ENCODE results near the gene ATP1A1.

The ATP1A1 gene

GRCh38 chr1:116372651-116373430 is at the start of gene ATP1A1:
Gene ATP1A1, plus strand, starts transcription at chr1:116373244. Its CDS starts 268 bp downstream, at chr1:116373512.
- peak; percentile 93 for DNase-seq (ENCODE audit: low read depth)

DNA sequence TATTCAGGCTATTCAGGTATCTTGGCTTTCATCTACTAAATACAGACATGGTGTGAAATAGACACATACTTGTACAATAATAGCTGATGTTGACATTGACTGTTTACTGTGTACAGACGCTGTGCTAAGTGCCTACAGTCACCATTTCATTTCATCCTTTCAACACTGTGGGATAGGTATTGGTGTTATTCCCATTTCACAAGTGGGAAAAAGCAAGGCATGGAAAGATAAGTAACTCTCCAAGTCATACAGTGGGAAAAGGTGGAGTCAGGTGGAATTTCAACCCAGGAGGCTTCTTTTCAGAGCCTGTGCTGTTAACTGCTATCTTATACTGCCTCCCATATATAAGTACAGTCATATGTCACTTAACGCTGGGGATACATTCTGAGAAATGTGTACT is 49.6 kb upstream of the ATP1A1 start:
- no peak for DNase-seq (ENCODE audit: low read depth)

- no peak for DNase-seq (ENCODE audit: low read depth)
Measured at GRCh38 chr1:116324411-116324810, 48.6 kb upstream of the ATP1A1 start.

- DNase-seq (ENCODE audit: low read depth) = no peak
Measured at GRCh38 chr1:116325104-116325503, 47.9 kb upstream of the ATP1A1 start.

DNA sequence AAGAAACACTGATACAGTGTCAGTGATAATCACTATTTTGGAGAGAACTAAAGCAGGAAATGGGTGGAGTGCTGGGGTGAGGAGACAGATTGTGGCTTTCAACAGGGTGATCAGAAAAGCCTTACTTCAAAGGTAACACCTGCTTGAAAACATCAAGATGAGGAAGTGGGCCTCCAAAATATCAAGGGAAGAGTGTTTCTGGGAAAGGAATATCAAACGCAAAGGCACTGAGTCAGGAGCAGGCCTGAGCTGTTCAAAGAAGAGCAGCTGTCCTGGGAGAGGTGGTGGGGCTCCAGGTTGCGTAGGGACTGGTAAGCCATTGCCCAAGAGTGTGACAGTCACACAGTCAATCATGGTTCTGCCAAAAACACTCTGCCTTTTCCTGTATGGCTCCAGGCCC is 47.1 kb upstream of the ATP1A1 start:
- DNase-seq (ENCODE audit: low read depth) = no peak

DNA sequence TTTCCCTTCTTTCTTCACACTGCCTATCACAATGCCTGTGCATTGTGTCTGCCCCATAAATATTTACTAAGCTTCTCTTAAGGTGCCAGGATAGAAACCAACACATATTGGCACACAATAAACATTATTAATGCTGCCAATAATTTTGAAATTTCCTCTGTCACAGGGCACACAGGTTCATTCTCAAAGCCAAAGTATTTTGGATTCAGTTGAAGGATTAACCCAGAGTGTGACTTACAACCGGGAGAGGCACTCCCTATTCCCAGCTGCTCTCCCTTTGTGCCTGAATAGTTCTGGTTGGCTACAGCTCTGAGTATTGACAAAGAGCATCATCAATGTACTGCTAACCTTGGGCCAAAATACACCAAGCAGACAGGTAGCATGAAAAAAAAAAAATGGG is 46.6 kb upstream of the ATP1A1 start:
- DNase-seq (ENCODE audit: low read depth) = no peak

- DNase-seq (ENCODE audit: low read depth) = no peak
Measured at GRCh38 chr1:116328671-116329070, 44.4 kb upstream of the ATP1A1 start.

DNA sequence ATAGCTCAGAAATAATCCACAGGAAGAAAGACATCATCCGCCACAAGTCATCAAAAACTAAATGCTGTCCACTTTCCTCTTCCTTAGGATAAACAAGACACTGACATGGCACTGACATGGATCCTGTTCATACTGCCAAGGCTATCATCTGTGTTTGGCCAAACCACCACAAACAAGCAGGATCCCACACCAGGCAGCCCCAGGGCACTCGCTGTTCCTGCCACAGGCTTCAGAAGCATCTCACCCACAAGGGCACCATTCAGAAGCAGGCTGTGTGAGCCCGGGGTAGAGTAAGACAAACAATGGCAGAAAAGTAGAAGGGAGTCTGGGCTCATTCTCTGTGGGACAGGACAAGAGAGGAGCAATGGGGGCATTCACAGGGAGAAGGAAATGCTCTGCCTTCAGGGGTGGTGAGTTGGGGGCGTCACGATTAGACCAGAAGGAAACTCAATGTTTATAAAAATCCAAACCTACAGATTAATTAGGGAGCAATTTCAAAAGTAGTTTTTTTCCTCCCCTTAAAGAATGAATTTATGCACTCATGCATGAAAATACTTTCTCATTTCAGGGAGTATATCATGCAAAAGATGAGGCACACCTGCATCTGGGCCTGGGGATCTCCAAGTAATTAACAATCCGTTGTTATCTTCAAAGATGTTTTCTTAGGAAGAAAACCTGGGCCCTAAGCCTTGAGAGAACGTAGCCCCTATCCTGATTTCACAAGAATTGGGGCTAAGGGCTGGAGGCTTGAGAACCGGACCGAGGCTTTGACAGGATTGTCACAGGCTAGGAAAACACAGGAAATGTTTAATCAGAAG is 43.3 kb upstream of the ATP1A1 start:
- DNase-seq (ENCODE audit: low read depth) = no peak

- DNase-seq (ENCODE audit: low read depth) = no peak
Measured at GRCh38 chr1:116330342-116330652, 42.7 kb upstream of the ATP1A1 start.

DNA sequence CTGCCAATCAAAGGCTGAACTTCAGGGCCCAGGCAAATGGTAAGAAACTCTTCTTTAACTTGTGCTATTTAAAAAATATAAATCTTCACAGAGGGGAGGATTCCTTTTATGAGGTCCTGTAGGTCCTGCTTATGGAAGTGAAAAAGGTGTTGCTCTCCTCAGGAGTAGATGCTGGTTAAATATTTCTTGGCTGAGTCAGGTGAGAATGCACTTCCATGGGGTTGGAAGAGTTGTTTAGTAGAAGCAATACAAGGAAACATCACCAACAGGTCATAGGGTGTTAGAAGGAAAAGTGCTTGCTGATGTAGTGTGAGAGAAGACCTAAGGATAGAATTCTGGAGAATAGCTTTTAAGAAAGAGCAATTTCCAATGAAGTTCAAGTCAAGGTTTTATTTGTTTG is 42.2 kb upstream of the ATP1A1 start:
- no peak for DNase-seq (ENCODE audit: low read depth)

GRCh38 chr1:116331523-116331922 is 41.5 kb upstream of the ATP1A1 start:
- no peak for DNase-seq (ENCODE audit: low read depth)

DNA sequence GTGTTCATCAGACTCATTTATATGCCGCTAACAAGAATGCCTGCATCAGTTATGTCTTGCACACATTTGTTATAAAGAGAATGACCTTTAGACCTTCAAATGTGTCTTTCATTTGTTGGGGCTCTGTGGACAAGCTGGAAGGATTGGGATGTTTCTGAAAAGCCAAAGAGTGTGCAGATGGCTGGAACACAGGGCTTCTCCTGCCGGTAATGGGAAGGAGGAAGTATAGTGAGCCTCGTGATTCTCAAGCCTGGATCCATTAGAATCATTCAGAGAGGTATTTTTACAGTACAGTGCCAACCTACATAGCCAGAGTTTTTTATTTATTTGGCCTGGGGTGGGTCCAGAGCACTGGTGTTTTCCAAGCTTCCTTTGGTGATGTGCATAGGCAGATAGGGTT is 40.6 kb upstream of the ATP1A1 start:
- no peak for DNase-seq (ENCODE audit: low read depth)

GRCh38 chr1:116333171-116334014 is 39.7 kb upstream of the ATP1A1 start:
- no peak for DNase-seq (ENCODE audit: low read depth)

GRCh38 chr1:116334015-116334547 is 39.0 kb upstream of the ATP1A1 start:
- DNase-seq (ENCODE audit: low read depth) = no peak

DNA sequence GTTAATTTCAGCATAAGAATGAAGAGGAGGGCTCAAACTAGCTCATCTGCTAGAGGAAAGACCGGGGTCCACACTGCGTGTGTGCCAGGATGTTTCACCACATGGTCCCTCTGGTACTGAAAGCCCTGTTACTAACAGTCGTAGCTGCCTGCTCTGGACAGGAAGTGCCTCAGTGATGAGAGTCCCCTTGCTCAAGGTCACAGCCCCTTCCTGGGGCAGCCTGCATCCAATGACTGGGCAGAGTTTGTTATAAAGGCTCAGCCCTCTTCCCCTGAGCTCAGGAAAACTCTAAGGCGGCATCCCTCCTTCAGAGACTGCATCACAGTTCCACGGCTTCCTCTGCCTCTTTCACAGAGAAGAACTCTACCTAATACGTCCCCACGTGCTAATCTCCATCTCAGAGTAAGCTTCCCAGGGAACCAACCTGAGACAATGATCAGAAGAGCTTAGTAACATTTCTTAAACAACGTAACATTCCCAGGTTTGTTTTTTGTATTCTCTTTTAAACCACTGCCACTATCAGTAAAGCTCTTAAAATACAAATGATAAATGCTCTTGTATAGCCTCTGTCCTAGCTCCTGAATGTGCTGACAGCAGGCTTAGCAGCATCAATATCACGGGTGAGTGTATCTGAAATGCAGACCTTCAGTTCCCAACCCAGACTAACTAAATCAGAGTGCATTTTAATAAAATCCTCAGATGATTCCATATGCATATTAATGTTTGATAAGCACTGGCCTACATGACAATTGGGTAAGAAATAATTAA is 38.0 kb upstream of the ATP1A1 start:
- DNase-seq (ENCODE audit: low read depth) = no peak

DNA sequence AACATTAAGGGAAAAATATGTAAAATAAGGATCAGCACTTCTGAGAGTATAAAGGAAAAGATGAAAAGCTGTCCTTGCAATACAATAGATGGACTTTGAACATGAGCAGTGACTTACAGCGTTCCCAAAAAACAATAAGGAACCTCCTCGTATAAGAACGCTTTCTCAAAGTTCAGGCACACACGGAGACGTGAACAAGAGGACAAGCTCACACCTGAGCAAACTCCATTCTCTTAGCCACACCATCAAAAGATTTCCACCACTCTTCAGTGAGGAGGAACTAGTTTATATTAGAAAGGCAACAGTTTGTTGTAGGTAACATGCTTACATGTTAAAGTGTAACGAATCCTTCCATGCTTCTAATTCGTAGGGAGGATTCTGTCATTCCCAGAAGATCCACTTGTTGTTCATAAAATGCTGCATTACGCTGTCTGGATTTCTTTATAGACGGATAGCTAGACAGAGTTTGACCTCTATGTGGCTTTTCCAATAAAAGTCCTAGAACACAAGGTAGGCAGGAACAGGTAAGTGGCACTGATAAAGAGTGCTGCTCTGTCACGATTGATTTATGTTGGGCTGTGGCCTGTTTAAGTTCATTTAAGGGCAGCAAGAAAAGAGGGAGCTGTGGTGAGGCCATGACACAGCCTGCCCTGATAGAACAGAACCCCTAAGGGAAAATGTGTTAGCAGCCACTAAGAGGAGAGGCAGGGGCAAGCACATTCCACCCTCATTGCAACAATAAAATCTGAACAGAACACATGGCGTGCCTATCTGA is 37.0 kb upstream of the ATP1A1 start:
- no peak for DNase-seq (ENCODE audit: low read depth)

DNA sequence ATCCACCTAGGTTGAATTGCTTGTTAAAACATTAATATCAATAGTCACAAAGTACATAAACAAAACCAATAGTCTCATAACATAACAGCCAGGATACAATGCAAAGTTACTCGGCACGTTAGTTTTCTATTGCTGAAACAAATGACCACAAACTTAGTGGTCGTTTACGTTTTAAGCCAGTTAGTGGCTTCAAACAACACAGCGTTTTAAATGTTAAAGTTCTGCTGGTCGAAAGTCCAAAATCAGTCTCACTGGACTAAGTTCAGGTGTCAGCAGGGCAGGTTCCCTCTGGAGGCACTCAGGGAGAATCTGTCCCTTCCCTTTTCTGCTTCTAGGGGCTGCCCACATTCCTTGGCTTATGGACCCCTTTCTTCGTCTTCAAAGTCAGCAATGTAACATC is 35.6 kb upstream of the ATP1A1 start:
- no peak for DNase-seq (ENCODE audit: low read depth)

GRCh38 chr1:116338400-116338799 is 34.6 kb upstream of the ATP1A1 start:
- no peak for DNase-seq (ENCODE audit: low read depth)

GRCh38 chr1:116340506-116341231 is 32.4 kb upstream of the ATP1A1 start:
- DNase-seq (ENCODE audit: low read depth) = no peak

- DNase-seq (ENCODE audit: low read depth) = no peak
Measured at GRCh38 chr1:116343019-116343418, 30.0 kb upstream of the ATP1A1 start.

Data from activated T-cell treated with anti-CD3 and anti-CD28 coated beads for 24 hours (primary cell).